Upper lobe of left lung (tissue), 4 donors: ENCODE data around the gene HERPUD2.

Source experiments
- EP300 ChIP-seq, 4 donors: sonication (generic); formaldehyde crosslinking; IDR thresholded peaks; one replicate each; pipeline ENCODE4 v1.5.1; 2017; ENCODE audit warnings: antibody characterized with exemption in 4 of 4, control low read depth in 2 of 4
- POLR2A ChIP-seq, 4 donors: fragments of 450-650 bp; IDR thresholded peaks; one replicate each; pipeline ENCODE4 v1.5.1; 2016 to 2017; ENCODE audit warnings: antibody characterized with exemption in 4 of 4, mild to moderate bottlenecking in 2 of 4
- POLR2AphosphoS5 ChIP-seq, 2 donors: sonication (generic); formaldehyde crosslinking; IDR thresholded peaks; one replicate each; pipeline ENCODE4 v1.5.1; 2017; ENCODE audit warnings: antibody characterized with exemption in 2 of 2
- TF ChIP-seq, protein P1 (sequence below), 6 experiments: fragments of 450-650 bp in 4 of 6; fragments of 200-600 bp in 2 of 6; sonication (generic) in 2 of 6; IDR thresholded peaks; one replicate each; pipeline ENCODE4 v1.5.1; 2016 to 2019; ENCODE audit warnings: antibody characterized with exemption in 6 of 6

- TF ChIP-seq, protein P1, sequence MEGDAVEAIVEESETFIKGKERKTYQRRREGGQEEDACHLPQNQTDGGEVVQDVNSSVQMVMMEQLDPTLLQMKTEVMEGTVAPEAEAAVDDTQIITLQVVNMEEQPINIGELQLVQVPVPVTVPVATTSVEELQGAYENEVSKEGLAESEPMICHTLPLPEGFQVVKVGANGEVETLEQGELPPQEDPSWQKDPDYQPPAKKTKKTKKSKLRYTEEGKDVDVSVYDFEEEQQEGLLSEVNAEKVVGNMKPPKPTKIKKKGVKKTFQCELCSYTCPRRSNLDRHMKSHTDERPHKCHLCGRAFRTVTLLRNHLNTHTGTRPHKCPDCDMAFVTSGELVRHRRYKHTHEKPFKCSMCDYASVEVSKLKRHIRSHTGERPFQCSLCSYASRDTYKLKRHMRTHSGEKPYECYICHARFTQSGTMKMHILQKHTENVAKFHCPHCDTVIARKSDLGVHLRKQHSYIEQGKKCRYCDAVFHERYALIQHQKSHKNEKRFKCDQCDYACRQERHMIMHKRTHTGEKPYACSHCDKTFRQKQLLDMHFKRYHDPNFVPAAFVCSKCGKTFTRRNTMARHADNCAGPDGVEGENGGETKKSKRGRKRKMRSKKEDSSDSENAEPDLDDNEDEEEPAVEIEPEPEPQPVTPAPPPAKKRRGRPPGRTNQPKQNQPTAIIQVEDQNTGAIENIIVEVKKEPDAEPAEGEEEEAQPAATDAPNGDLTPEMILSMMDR (IDR thresholded peaks at IDR 0.05): no peak
- no peak for TF ChIP-seq POLR2AphosphoS5 (IDR thresholded peaks at IDR 0.05)
- no peak for TF ChIP-seq POLR2A (IDR thresholded peaks at IDR 0.05)
- no peak for TF ChIP-seq EP300 (IDR thresholded peaks at IDR 0.05)
These were observed 81.8 kb downstream of the HERPUD2 start for GRCh38 chr7:35613150-35613549.
